GM12875 (cell line): ENCODE measurements around the gene SLC16A6.
A peak's percentile ranks its signal among the peaks of the same experiment; 100 is the strongest.
"Not testable (repeated sequence)": the region's sequence is repeated elsewhere in the genome, so short reads cannot be mapped to it uniquely, and the experiment has no call there.

Source experiments
- H3K4me3 ChIP-seq: one replicate; pipeline ENCODE4 v1.5.1; 2011; ENCODE audit warnings: low read depth, low read length, control low read depth
- CTCF ChIP-seq: IDR thresholded peaks from 2 replicates; pipeline ENCODE4 v1.5.1; 2011; ENCODE audit warnings: low read depth, mild to moderate bottlenecking, control low read depth, inconsistent platforms, low read length, moderate library complexity, borderline replicate concordance; ENCODE audit not compliant: insufficient read depth

Gene SLC16A6

GRCh38 chr17:68288804-68289203 is 2.1 kb downstream of the SLC16A6 start:
- peak; percentile 47; the same call in 1 of the 2 replicates for TF ChIP-seq CTCF
- no peak overlapping the region for H3K4me3 ChIP-seq

- TF ChIP-seq CTCF: no peak
- H3K4me3 ChIP-seq: no peak overlapping the region
Observed at GRCh38 chr17:68288375-68288774, 2.6 kb downstream of the SLC16A6 start.

GRCh38 chr17:68281965-68282364 is 9.0 kb downstream of the SLC16A6 start:
- H3K4me3 ChIP-seq: not testable (repeated sequence)

GRCh38 chr17:68277807-68278206 is 13.1 kb downstream of the SLC16A6 start:
- H3K4me3 ChIP-seq: no peak overlapping the region
- no peak for TF ChIP-seq CTCF

GRCh38 chr17:68276339-68276738 is 14.6 kb downstream of the SLC16A6 start:
- H3K4me3 ChIP-seq: not testable (repeated sequence)

GRCh38 chr17:68273722-68274121 is 17.2 kb downstream of the SLC16A6 start:
- no peak for TF ChIP-seq CTCF
- H3K4me3 ChIP-seq: no peak overlapping the region

GRCh38 chr17:68265833-68266232 is 25.1 kb downstream of the SLC16A6 start:
- H3K4me3 ChIP-seq: not testable (repeated sequence)

GRCh38 chr17:68263101-68263681 is 27.7 kb downstream of the SLC16A6 start:
- H3K4me3 ChIP-seq: not testable (repeated sequence)

GRCh38 chr17:68262467-68262866 is 28.5 kb downstream of the SLC16A6 start:
- not testable (repeated sequence) for H3K4me3 ChIP-seq

GRCh38 chr17:68260051-68260762 is 30.7 kb downstream of the SLC16A6 start:
- H3K4me3 ChIP-seq: no peak overlapping the region
- no peak for TF ChIP-seq CTCF

GRCh38 chr17:68259648-68259951 is 31.3 kb downstream of the SLC16A6 start:
- not testable (repeated sequence) for H3K4me3 ChIP-seq

GRCh38 chr17:68258890-68259647 is 31.9 kb downstream of the SLC16A6 start:
- not testable (repeated sequence) for H3K4me3 ChIP-seq
